Suppressor macrophage treated with lipopolysaccharide for 1 hour (primary cell): ENCODE results near the gene TCF20.

Experiments
- DNase-seq, 3 donors: peaks; one replicate each; pipeline ENCODE4 v3.0.0-alpha.2; 2020 to 2022

TCF20 gene

DNA sequence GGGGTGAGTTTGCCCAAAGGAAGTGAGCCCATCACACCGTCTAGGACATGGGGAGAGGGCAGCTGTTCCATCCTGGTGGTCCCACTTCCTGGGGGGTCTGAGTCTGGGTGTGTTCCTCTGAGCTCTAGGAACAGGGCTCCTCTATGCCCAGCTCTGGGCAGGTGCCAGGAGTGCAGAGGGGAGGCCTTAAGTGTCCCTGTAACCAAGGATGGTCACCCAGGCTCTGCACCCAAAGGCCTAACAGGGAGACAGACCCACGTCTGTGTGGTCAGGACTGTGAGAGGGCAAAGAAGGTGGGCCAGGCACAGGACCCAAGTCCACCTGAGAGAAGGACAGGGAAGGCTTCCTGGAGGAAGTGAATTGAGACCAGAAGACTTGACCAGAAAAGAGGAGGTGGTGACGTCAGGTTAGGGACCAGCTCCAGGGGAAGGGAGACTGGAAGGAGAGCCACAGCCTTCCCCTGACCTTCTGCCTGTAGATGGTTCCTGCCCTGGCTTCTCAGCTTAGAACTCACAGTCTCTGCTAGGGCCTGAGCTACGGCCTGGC is 11.3 kb upstream of the TCF20 start:
- no peak for DNase-seq

DNA sequence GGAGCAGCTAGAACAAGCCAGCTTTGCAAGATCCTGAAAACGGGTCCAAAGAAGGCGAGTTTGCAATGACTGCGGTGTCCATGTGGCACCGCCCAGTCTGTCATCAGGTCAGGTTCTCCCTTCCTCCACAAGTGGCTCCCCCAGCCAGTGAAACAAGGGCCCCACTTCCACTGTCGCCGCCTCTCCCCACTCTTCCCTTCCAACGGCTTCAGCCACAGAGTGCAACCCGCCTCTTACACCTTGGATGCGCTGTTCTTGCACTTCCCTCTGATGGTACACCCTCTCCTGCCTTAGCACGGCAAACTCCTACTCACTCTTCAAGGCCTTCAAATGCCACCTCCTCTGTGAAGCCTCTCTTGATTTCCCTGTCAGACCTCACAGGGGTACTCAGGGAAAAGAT is 10.8 kb upstream of the TCF20 start:
- DNase-seq, result no peak

- no peak for DNase-seq
Measured at GRCh38 chr22:42280836-42281235, 10.4 kb upstream of the TCF20 start.

- DNase-seq, result no peak
Measured at GRCh38 chr22:42280140-42280539, 9.7 kb upstream of the TCF20 start.

- no peak for DNase-seq
Measured at GRCh38 chr22:42279425-42280020, 9.1 kb upstream of the TCF20 start.

GRCh38 chr22:42277988-42278776 is 7.7 kb upstream of the TCF20 start:
- peak; percentile 44 to 59 (median 59) for DNase-seq

DNA sequence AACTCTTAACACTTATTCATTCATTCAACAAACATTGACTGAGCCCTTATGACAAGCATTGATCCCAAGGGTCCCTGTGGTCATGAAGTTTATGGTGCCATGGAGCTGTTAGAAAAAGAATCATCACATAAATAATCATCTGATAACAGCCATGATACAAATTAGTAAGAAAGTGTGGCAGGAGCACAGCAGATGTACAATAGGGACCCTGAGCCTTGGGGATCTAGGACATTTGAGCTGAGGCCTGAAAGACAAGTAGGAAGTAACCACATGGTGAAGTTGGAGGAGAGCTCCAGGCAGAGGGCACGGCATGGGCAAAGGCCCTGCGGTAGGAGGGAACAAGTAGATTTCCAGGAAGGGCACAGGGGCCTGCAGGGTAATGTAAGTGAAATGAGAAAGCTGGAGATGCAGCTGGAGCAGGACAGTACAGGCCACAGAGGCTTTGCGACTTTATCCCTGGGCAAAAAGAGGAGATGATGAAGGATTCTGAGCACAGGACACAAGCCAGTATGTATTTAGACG is 6.8 kb upstream of the TCF20 start:
- DNase-seq, result no peak

GRCh38 chr22:42275970-42276369 is 5.5 kb upstream of the TCF20 start:
- no peak for DNase-seq

- DNase-seq, result no peak
Measured at GRCh38 chr22:42275176-42275575, 4.7 kb upstream of the TCF20 start.

GRCh38 chr22:42273855-42274451 is 3.5 kb upstream of the TCF20 start:
- DNase-seq, result no peak

GRCh38 chr22:42272431-42272999 is 2.1 kb upstream of the TCF20 start:
- DNase-seq, result peak; percentile 59 to 75 (median 73)

GRCh38 chr22:42271906-42272305 is 1.5 kb upstream of the TCF20 start:
- no peak for DNase-seq

DNA sequence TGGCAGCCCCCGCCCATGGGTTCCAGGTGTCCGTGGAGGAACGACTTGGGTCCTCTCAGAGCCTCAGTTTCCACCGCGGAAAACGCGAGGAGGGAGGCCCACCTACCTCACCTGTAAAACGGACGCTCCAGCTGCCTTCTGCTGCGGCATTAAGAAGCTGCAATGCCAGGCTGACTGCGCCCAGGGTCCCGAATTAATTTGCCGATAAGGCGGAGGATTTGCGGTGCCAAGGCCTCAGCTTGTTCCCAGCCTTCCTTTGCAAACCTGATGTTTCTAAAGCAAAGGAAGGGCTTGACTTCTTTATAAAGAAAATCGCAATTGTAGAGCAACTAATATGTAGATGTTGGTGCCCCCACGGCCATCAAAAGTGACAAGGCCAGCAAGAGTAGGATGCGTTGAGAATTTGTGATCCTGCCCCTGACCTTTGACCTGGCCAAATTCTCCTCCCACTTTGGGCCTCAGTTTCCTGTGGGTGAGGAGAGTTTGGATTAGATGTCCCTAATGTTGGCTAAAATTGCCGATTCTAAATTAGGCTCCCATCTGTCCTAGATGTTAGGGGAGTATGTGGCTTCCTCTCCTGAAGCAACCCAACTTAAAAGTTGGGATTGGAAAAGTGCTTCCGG is 849 bp upstream of the TCF20 start:
- DNase-seq, result no peak

- DNase-seq, result no peak
Measured at GRCh38 chr22:42270176-42270509, 310 bp downstream of the TCF20 start.

DNA sequence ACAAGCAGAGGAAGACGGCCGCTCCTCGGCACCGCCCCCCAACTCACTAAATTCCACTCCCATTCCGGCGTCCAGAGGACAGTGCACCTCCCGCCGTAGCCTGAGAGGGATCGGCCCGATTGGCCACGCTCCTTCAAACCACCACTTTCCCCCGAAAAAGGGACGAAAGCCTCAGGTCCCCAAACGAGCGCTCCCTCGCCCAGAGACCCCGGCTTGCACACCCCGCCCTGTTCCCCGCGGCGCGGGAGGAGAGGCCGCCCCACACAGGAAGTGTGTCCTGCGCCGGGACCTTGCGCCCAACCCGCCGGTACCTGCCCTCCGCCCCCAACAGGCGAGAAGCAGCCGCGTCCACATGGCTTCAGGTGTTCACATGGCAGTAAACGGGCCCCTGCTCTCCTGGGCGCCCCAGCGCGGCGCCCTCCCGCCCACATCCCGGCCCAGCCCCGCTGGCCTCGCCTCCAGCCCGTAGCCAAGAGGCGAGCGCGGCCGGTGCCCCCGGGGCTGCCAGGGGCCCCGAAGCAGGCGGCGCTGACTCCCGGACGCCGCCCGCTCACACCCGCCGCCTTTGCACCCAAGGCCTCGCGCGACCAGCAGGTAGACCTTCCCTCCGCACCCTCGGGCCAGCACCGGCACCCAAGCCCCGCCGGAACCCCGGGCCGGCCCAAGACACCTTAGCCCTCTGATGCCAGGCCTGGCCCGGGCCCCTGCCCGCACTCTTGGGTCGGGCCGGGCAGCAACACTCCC is 849 bp downstream of the TCF20 start:
- DNase-seq, result peak; percentile 34 to 65 (median 38)

GRCh38 chr22:42268852-42269410 is 1.5 kb downstream of the TCF20 start:
- DNase-seq, result no peak

DNA sequence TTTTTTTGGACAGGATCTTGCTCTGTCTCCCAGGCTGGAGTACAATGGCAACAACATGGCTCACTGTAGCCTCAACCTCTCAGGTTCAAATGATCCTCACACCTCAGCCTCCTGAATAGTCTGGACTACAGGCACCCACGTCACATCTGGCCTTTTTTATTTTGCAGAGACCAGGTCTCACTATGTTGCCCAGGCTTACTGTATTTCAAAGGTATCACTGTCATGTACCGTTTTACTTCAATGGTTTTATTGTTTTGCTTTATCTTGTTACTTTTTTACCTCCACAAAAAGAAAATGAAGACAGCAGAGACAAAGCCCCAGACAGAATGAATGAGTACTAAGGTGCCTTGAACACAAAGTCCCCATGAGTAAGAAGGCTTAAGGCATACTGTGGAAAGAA is 5.1 kb downstream of the TCF20 start:
- no peak for DNase-seq

GRCh38 chr22:42263944-42264343 is 6.5 kb downstream of the TCF20 start:
- no peak for DNase-seq

GRCh38 chr22:42262964-42263363 is 7.5 kb downstream of the TCF20 start:
- DNase-seq, result no peak

- DNase-seq, result no peak
Measured at GRCh38 chr22:42261296-42261695, 9.2 kb downstream of the TCF20 start.

GRCh38 chr22:42258126-42258525 is 12.3 kb downstream of the TCF20 start:
- no peak for DNase-seq

GRCh38 chr22:42257386-42257785 is 13.1 kb downstream of the TCF20 start:
- no peak for DNase-seq
